HG03159 (cell line): ENCODE measurements around the gene GINS2.

Source experiments
- ATAC-seq: cut with Tn5 transposase; IDR thresholded peaks from one replicate; pipeline ENCODE4 v1.9.1; 2021; ENCODE audit warnings: mild to moderate bottlenecking, moderate library complexity; ENCODE audit not compliant: unreplicated experiment

Gene GINS2

GRCh38 chr16:85629326-85629725, 59.4 kb downstream of the GINS2 start:
- no peak for ATAC-seq

DNA sequence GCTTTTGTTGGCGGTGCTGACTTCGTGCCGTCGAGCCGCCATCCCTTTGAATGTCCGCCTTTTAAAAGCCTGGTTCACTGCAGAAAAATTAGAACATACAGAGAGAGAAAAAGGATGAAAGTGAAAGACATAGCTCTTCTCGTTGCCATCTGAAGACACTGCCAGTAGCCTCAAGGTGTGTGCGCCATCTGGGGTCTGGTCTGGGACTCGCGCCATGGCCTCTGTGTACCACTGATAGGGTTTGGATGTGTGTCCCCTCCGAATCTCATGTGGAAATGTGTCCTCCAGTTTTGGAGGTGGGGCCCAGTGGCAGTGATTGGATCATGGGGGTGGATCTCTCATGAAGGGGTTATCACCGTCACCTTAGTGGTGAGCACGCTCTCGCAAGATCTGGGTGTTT, 60.1 kb downstream of the GINS2 start:
- no peak for ATAC-seq

DNA sequence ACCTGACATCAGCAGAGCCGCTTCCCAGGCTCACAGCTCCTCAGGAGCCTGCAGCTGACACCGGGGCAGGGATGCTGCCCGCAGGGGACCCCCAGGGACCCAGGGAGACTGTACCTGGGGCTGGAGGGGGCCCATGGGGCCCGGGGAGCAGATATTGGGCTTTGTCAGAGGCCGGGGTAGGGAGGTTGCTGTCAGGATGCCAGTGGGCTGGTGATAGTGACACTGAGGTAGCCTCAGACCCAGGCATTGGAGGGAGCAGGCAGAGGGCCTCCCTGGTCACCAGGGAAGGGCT, 60.5 kb downstream of the GINS2 start:
- ATAC-seq: no peak

DNA sequence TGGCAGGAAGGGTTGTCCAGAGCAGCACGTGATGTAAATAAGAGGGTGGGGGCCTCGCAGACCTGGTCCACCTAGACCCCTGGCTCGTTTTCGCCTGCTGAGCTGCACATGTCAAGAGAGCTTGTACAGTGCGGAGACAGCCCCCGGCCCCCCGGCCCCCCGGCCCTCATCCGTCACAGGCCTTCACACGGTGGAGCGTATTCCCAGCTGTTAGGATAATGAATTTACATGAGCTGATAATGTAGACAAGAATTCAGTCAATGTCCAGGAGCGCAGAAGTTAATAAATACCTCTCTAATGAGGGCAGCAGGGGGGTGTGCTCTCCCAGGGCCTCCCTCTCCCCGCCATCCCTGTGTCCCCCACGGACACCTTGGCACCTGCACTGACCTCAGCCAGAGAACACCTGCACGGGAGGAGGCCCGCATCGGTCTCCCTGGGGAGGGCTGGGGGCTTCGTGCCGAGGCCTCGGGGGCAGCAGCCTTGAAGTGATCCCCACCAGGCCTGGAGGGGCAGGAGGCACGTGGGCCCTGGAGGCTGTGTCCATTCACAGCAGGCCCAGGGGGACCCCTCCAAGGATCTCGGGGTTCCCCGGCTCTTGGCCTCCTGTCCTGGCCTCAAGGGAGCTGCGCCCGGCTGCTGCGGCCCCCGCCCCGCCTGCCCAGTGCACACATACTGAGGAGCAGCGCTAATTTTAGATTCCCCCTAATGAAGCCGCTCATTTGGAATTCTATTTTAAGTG, 61.1 kb downstream of the GINS2 start:
- no peak for ATAC-seq

- ATAC-seq: no peak
Observed at GRCh38 chr16:85627089-85627488, 61.7 kb downstream of the GINS2 start.
